Upper lobe of left lung (tissue), 6 donors: ENCODE measurements around the gene EIF2B5. TPM values are rescaled to one million over a fixed set of nuclear protein-coding genes. Genes with fewer than 3 reads are reported as not detected.
A peak's percentile ranks its signal among the peaks of the same experiment; 100 is the strongest.

Source experiments
- ATAC-seq, 2 donors: fragments of 200-7000 bp; cut with Tn5 transposase; one replicate each; pipeline ENCODE4 v1.9.1; 2022; ENCODE audit warnings: mild to moderate bottlenecking in 2 of 2, moderate library complexity in 2 of 2; ENCODE audit not compliant: low FRiP score in 2 of 2
- DNase-seq, 2 donors: peaks; one replicate each; pipeline ENCODE4 v3.0.0-alpha.2; 2019 to 2020
- H3K27ac ChIP-seq, 4 donors: fragments of 200-600 bp; sonication (generic); one replicate each; pipeline ENCODE4 v1.5.1; 2016 to 2019
- H3K27me3 ChIP-seq, 4 donors: fragments of 200-600 bp; sonication (generic); one replicate each; pipeline ENCODE4 v1.5.1; 2017 to 2019
- H3K36me3 ChIP-seq, 4 donors: fragments of 200-600 bp; sonication (generic); one replicate each; pipeline ENCODE4 v1.5.1; 2016 to 2019
- H3K4me1 ChIP-seq, 4 donors: fragments of 200-600 bp; sonication (generic); one replicate each; pipeline ENCODE4 v1.5.1; 2018 to 2019
- H3K4me3 ChIP-seq, 4 donors: fragments of 200-600 bp; sonication (generic); one replicate each; pipeline ENCODE4 v1.5.1; 2017 to 2019; ENCODE audit warnings: mild to moderate bottlenecking in 2 of 4, moderate library complexity in 1 of 4
- H3K9me3 ChIP-seq, 4 donors: fragments of 200-600 bp; sonication (generic); one replicate each; pipeline ENCODE4 v1.5.1; 2018 to 2019
- CTCF ChIP-seq, 6 experiments: fragments of 450-650 bp in 4 of 6; fragments of 200-600 bp in 2 of 6; sonication (generic) in 2 of 6; IDR thresholded peaks; one replicate each; pipeline ENCODE4 v1.5.1; 2016 to 2019; ENCODE audit warnings: antibody characterized with exemption in 6 of 6
- EP300 ChIP-seq, 4 donors: sonication (generic); formaldehyde crosslinking; IDR thresholded peaks; one replicate each; pipeline ENCODE4 v1.5.1; 2017; ENCODE audit warnings: antibody characterized with exemption in 4 of 4, control low read depth in 2 of 4
- POLR2A ChIP-seq, 4 donors: fragments of 450-650 bp; IDR thresholded peaks; one replicate each; pipeline ENCODE4 v1.5.1; 2016 to 2017; ENCODE audit warnings: antibody characterized with exemption in 4 of 4, mild to moderate bottlenecking in 2 of 4
- POLR2AphosphoS5 ChIP-seq, 2 donors: sonication (generic); formaldehyde crosslinking; IDR thresholded peaks; one replicate each; pipeline ENCODE4 v1.5.1; 2017; ENCODE audit warnings: antibody characterized with exemption in 2 of 2
- WGBS, 2 donors: methylation state at CpG; one replicate each; pipeline ENCODE4 v1.1.5; 2017 to 2018; 5-methylcytosine and 5-hydroxymethylcytosine counted together
- total RNA-seq, 6 donors: library from RNA; depleted of rRNA in 4 of 6; stranded (reverse); fragments of >200 nt in 4 of 6; gene quantifications; one replicate each; pipeline versions ENCODE4 v1.1.0 to v1.2.1, GENCODE V29; 2016 to 2021
- donor health status: DM: no; HTN: no; CAD: no; lungs with moderate emphysema.
- donor health status: DM: no; HTN: yes; CAD: no; lungs with severe emphysema.

The EIF2B5 gene
- total RNA-seq, 6 donors from 2014 or later: 31.4 to 37.6 (median 34.2) TPM

GRCh38 chr3:184185461-184186183 lies 50.5 kb downstream of the EIF2B5 start:
- H3K36me3 ChIP-seq: peaks cover 43 to 71% (median 63%) of the 10 kb centered on the region in 4 donors
- no peaks in the 10 kb centered on the region for H3K9me3 ChIP-seq
- no peaks in the 10 kb centered on the region for H3K27me3 ChIP-seq
- peak overlapping the region; percentile 83 to 91 (median 86) for H3K27ac ChIP-seq
- peak overlapping the region; percentile 68 to 95 (median 78) for H3K4me3 ChIP-seq
- ATAC-seq (peak; percentile 98), DNase-seq (peak; percentile 99 to 100)
- peaks cover 16 to 28% (median 20%) of the 10 kb centered on the region in 4 donors for H3K4me1 ChIP-seq
- WGBS, 2 donors: 5 to 11% methylated on average over 24 to 38 of the region's 55 CpGs
- TF ChIP-seq EP300 (IDR thresholded peaks at IDR 0.05): peak in 1 of 4 donors; percentile 38
- TF ChIP-seq CTCF (IDR thresholded peaks at IDR 0.05): peak in 1 of 6 experiments; percentile 33
- TF ChIP-seq POLR2A (IDR thresholded peaks at IDR 0.05): no peak
- TF ChIP-seq POLR2AphosphoS5 (IDR thresholded peaks at IDR 0.05): peak in 1 of 2 donors; percentile 84

- peak within 1 kb of the TSS; percentile 68 to 95 (median 78) for H3K4me3 ChIP-seq
- H3K9me3 ChIP-seq: no peaks in the 10 kb centered on the region
- peak; percentile 42 to 47 for ATAC-seq
- peaks cover 16 to 28% (median 20%) of the 10 kb centered on the region in 4 donors for H3K4me1 ChIP-seq
- H3K36me3 ChIP-seq: peaks cover 41 to 71% (median 63%) of the 10 kb centered on the region in 4 donors
- H3K27ac ChIP-seq: peak within 1 kb of the TSS; percentile 83 to 91 (median 86)
- peak; percentile 35 to 86 for DNase-seq
- WGBS, 2 donors: 0 to 1% methylated on average over 16 to 45 of the region's 45 CpGs
- TF ChIP-seq POLR2AphosphoS5 (IDR thresholded peaks at IDR 0.05): peak; percentile 73 to 81
- peak in 3 of 4 donors; percentile 61 to 76 (median 62) for TF ChIP-seq POLR2A (IDR thresholded peaks at IDR 0.05)
- no peak for TF ChIP-seq EP300 (IDR thresholded peaks at IDR 0.05)
- TF ChIP-seq CTCF (IDR thresholded peaks at IDR 0.05): no peak
- H3K27me3 ChIP-seq: no peaks in the 10 kb centered on the region
These were observed 51.2 kb downstream of the EIF2B5 start, which contains the start of gene ABCF3 for GRCh38 chr3:184186184-184186901. ABCF3 (plus strand) TSS chr3:184186199; CDS start chr3:184186208, 9 bp downstream.

- DNase-seq (no peak), ATAC-seq (no peak)
- TF ChIP-seq POLR2A (IDR thresholded peaks at IDR 0.05): no peak
- TF ChIP-seq POLR2AphosphoS5 (IDR thresholded peaks at IDR 0.05): no peak
- no peak for TF ChIP-seq EP300 (IDR thresholded peaks at IDR 0.05)
- no peak for TF ChIP-seq CTCF (IDR thresholded peaks at IDR 0.05)
- peaks cover 16 to 28% (median 20%) of the 10 kb centered on the region in 4 donors for H3K4me1 ChIP-seq
- H3K4me3 ChIP-seq: peak overlapping the region; percentile 68 to 95 (median 78)
- H3K9me3 ChIP-seq: no peaks in the 10 kb centered on the region
- WGBS, 2 donors: 14 to 17% methylated on average over 2 to 3 of the region's 3 CpGs
- peaks cover 41 to 71% (median 63%) of the 10 kb centered on the region in 4 donors for H3K36me3 ChIP-seq
- H3K27ac ChIP-seq: peak overlapping the region; percentile 83 to 91 (median 86)
- H3K27me3 ChIP-seq: no peaks in the 10 kb centered on the region
These were observed 51.7 kb downstream of the EIF2B5 start for GRCh38 chr3:184186902-184187207.

GRCh38 chr3:184188080-184188479 lies 52.9 kb downstream of the EIF2B5 start:
- Histone ChIP-seq H3K27me3 (no peaks in the 10 kb centered on the region), H3K9me3 (no peaks in the 10 kb centered on the region), H3K36me3 (peaks cover 39 to 71% (median 63%) of the 10 kb centered on the region in 4 donors), H3K4me3 (no peak overlapping the region), H3K4me1 (peaks cover 16 to 28% (median 20%) of the 10 kb centered on the region in 4 donors), H3K27ac (no peak overlapping the region)
- TF ChIP-seq EP300 (IDR thresholded peaks at IDR 0.05): no peak
- TF ChIP-seq POLR2AphosphoS5 (IDR thresholded peaks at IDR 0.05): no peak
- TF ChIP-seq POLR2A (IDR thresholded peaks at IDR 0.05): no peak
- no peak for TF ChIP-seq CTCF (IDR thresholded peaks at IDR 0.05)
- 90 to 95% methylated on average over 17 of the region's 17 CpGs for WGBS, 2 donors
- no peak for DNase-seq
- ATAC-seq: no peak
